WTC11 (cell line): ENCODE data around the gene C3orf70.

Experiments
- CREB1 ChIP-seq: sonication (generic); formaldehyde crosslinking; IDR thresholded peaks from 2 replicates; pipeline ENCODE4 v1.8.0; 2023; ENCODE audit warnings: mild to moderate bottlenecking, missing genetic modification reagents
- ZNF232 ChIP-seq: sonication (generic); formaldehyde crosslinking; IDR thresholded peaks from 2 replicates; pipeline ENCODE4 v1.8.0; 2022; ENCODE audit warnings: mild to moderate bottlenecking, missing genetic modification reagents
- ZNF281 ChIP-seq: sonication (generic); formaldehyde crosslinking; IDR thresholded peaks from 2 replicates; pipeline ENCODE4 v1.8.0; 2023; ENCODE audit warnings: mild to moderate bottlenecking, missing genetic modification reagents
- TF ChIP-seq, protein P1 (sequence below): fragments of 200-600 bp; IDR thresholded peaks from 2 replicates; pipeline ENCODE4 v1.8.0; 2022; ENCODE audit warnings: antibody characterized with exemption
- TF ChIP-seq, protein P2 (sequence below): sonication (generic); formaldehyde crosslinking; IDR thresholded peaks from 2 replicates; pipeline ENCODE4 v1.8.1; 2022; ENCODE audit warnings: missing genetic modification reagents, borderline replicate concordance
- TF ChIP-seq, protein P3 (sequence below): sonication (generic); formaldehyde crosslinking; IDR thresholded peaks from 2 replicates; pipeline ENCODE4 v1.8.0; 2023; ENCODE audit warnings: missing genetic modification reagents

DNA sequence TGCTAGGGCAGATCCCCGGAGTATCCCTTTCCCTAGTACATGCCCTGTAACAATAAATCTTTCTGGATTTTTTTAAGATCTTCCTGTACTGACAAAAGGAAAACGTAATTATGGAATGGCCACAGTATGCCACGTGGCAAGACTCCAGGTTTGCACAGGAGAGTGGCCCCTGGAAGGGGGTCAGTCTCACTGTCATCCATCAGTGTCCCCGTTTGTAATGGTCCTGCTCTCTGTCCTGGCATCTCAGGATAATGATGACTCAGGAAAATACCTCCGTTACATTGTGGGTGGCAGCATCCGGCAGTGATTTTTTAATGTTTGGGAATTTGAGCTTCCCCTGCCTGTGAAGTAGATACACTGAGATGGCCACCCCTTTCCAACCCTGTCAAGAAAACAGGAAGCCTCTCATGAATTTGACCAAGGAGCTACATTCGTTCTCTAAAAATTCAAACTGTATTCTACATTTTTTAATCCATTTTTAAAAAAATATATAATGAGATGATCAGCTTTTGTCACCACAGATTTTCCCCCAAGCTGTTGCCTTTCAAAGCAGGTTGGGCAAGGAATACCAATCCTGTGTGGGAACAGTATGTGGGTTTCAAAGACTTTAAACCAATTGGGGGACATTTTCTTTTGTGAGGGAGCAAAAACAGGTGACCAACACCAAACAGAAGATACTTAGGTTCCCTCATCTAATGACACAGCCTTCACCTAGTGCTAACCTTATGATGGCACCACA is 110.4 kb downstream of the C3orf70 start:
- TF ChIP-seq, protein P1, sequence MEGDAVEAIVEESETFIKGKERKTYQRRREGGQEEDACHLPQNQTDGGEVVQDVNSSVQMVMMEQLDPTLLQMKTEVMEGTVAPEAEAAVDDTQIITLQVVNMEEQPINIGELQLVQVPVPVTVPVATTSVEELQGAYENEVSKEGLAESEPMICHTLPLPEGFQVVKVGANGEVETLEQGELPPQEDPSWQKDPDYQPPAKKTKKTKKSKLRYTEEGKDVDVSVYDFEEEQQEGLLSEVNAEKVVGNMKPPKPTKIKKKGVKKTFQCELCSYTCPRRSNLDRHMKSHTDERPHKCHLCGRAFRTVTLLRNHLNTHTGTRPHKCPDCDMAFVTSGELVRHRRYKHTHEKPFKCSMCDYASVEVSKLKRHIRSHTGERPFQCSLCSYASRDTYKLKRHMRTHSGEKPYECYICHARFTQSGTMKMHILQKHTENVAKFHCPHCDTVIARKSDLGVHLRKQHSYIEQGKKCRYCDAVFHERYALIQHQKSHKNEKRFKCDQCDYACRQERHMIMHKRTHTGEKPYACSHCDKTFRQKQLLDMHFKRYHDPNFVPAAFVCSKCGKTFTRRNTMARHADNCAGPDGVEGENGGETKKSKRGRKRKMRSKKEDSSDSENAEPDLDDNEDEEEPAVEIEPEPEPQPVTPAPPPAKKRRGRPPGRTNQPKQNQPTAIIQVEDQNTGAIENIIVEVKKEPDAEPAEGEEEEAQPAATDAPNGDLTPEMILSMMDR, result no peak
- TF ChIP-seq, protein P2, sequence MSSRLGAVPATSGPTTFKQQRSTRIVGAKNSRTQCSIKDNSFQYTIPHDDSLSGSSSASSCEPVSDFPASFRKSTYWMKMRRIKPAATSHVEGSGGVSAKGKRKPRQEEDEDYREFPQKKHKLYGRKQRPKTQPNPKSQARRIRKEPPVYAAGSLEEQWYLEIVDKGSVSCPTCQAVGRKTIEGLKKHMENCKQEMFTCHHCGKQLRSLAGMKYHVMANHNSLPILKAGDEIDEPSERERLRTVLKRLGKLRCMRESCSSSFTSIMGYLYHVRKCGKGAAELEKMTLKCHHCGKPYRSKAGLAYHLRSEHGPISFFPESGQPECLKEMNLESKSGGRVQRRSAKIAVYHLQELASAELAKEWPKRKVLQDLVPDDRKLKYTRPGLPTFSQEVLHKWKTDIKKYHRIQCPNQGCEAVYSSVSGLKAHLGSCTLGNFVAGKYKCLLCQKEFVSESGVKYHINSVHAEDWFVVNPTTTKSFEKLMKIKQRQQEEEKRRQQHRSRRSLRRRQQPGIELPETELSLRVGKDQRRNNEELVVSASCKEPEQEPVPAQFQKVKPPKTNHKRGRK (CRISPR knock-in tag), result no peak
- no peak for TF ChIP-seq ZNF232 (CRISPR knock-in tag)
- TF ChIP-seq, protein P3, sequence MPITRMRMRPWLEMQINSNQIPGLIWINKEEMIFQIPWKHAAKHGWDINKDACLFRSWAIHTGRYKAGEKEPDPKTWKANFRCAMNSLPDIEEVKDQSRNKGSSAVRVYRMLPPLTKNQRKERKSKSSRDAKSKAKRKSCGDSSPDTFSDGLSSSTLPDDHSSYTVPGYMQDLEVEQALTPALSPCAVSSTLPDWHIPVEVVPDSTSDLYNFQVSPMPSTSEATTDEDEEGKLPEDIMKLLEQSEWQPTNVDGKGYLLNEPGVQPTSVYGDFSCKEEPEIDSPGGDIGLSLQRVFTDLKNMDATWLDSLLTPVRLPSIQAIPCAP (CRISPR knock-in tag), result no peak
- TF ChIP-seq ZNF281 (CRISPR knock-in tag), result no peak
- no peak for TF ChIP-seq CREB1 (CRISPR knock-in tag)
